EH (cell line): ENCODE data around the gene ACTBL2.
"Not testable (repeated sequence)": the region's sequence is repeated elsewhere in the genome, so short reads cannot be mapped to it uniquely, and the experiment has no call there.

Experiments used
- DNase-seq: peaks from one replicate; pipeline ENCODE4 v3.0.0-alpha.2; 2015; ENCODE audit warnings: low read depth

Gene ACTBL2

DNA sequence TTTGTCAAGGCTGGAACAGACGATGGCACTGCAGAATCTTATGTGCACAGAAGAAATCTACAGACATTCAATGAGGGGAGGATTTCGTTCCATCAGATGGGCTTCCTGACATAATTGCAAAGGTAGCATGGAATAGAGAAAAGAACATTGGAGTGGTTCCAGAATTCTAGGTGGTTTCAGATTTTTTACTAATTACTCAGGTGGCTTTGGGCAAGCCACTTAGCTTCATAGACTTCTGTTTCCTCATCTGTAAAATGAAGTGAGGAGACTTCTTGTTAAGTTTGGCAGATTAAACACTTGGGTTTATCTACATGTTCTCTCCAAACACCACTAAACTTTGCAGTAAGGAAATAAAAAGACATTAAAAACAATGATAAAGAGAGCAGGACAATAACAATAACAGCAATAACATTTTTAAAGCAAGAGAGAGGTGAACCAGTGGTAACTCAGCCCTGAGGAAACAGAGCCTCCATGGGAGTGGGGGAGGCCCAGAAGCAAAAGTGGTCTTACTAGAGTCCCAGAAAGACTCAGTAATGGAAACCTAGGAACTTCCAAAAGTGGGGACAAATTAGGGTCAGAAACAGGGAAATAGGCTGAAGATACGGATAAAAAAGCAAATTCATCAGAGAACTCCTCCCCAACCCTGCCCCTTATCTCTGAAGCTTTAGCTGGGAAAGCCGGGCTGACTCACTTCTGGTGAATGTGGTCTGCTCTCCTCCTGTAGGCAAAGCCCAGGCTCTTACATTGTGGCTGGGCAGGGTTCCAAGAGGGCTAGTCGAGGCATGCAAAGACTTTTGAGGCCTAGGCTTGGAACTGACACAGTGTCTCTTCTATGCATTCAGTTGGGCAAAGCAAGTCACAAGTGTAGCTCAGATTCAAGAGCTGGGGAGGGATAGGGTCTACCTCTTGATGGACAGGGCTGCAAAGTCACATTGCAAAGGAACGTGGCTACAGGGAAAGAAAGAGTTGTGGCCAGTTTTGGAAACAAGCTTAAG lies 11.8 kb upstream of the ACTBL2 start:
- DNase-seq = peak; percentile 99

GRCh38 chr5:57493034-57493433 lies 10.4 kb upstream of the ACTBL2 start:
- DNase-seq = no peak

DNA sequence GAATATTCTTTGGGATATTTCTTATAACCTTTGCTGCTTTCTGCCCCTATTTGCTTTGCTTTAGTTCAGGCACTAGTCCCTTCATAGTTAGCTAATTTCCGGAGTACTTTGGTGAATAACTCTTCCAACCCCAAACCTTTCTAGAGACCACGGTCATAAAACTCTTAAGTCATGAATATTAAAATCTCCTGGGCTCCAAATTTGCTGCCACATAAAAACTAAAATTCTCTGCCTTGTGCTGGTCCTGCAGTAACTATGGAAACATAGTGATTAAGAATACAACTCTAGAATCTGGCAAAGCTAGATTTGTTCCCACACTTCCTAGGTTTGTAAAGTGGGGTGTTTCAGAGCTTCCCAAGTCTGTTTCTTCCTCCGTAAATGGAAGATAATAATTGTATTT lies 10.0 kb upstream of the ACTBL2 start:
- DNase-seq = no peak

DNA sequence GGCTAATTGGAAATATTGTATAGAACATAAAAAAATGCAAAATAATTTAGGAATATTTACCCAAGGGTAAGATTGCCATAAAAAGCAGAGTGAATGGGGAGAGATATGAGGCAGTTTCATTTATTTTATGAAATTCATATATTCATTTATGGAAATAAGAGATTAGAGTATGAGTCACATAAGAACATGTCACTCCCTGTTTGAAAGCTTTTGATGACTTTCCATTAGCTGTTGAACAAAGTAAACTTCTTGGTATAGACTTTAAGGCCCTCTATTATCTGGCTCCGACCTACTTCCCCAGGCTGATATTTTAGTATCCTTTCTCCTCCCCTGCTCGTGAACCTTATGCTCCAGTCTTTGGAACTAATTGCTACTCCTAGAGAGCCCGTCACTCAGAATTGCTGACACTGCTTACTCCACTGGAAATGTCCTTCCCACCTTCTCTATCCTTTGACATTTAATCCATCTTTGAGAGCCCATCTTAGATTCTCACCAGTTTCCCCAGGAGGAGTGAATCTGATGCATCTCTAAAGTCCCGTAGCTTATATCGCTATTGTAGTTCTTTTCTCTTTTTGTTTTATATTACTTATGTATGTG lies 8.9 kb upstream of the ACTBL2 start:
- no peak for DNase-seq

- peak; percentile 83 for DNase-seq
Measured at GRCh38 chr5:57488215-57488955, 5.8 kb upstream of the ACTBL2 start.

- DNase-seq = no peak
Measured at GRCh38 chr5:57486027-57486602, 3.5 kb upstream of the ACTBL2 start.

DNA sequence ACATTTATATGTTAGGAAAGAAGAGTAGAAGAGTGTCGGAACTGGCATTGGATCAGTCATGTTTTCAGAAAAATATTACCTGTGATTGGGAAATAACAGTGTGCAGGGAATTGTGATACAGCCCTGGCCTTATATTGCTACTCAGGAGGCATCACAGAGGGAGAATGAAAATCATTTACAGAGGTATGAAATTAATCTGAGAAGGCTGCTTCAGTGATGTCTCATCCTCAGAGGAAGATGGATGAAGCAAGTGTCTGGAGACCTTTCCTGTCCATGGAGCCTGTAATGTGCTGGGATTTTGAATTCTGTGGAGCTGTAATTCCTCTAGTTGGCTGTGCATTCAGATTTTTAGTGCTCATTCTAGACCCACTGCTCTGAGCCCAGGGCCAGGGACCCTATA lies 3.8 kb downstream of the ACTBL2 start:
- DNase-seq = no peak

DNA sequence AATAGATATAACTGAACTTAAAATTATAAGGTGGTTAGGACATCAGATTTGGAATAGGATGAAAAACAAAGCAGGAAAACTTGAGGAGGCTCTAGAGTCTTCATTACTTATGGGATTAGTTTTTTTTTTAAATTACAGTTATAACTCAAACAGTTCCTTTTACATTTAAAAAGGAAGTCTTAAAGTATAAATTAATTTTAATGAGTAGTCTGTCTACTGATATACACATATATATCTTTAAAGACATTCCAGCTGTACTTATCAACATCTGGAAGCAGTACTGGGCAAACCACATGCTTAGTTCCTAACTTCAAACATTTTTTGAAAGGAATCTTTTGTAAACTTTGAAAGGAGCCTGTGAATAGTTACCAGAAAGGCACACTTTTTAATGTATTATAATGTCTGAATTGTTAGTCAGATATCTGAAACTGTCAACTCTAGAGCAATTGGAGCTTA lies 6.0 kb downstream of the ACTBL2 start:
- DNase-seq = no peak

- no peak for DNase-seq
Measured at GRCh38 chr5:57470339-57470738, 12.3 kb downstream of the ACTBL2 start.

DNA sequence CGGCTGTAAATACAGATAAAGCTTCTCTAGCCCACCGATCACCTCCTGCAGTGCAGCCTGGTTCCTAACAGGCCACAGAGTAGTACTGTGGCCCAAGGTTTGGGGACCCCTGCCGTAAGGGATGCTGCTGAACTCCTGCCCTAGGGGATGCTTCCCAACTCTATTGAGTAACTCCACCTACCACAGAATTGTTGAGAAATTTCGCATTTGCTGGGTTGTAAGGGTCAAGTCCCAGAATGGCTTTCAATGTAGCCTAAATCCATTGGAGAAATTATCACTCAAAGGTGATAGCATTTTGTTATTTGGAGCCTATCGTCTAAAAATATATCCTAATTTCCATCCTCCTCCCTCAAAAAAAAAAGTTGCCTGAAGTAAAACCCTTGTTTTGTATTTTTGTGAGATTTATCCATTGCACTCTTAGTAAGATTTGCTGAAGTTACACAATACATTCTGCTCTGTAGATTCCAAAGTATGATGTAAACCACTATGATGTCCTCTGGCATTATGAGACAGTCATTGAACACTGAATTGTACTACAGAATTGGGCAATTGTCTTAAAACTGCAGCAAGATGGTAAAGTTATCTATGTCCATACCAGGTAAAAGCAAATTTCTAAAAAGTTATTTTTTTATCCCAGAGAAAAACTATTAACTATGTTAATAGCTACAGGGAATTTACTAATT lies 14.0 kb downstream of the ACTBL2 start:
- peak; percentile 58 for DNase-seq

- no peak for DNase-seq
Measured at GRCh38 chr5:57466544-57466943, 16.1 kb downstream of the ACTBL2 start.

DNA sequence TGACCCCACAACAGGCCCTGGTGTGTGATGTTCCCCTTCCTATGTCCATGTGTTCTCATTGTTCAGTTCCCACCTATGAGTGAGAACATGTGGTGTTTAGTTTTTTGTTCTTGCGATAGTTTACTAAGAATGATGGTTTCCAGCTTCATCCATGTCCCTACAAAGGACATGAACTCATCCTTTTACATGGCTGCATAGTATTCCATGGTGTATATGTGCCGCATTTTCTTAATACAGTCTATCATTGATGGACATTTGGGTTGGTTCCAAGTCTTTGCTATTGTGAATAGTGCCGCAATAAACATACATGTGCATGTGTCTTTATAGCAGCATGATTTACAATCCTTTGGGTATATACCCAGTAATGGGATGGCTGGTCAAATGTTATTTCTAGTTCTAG lies 22.6 kb downstream of the ACTBL2 start:
- not testable (repeated sequence) for DNase-seq

DNA sequence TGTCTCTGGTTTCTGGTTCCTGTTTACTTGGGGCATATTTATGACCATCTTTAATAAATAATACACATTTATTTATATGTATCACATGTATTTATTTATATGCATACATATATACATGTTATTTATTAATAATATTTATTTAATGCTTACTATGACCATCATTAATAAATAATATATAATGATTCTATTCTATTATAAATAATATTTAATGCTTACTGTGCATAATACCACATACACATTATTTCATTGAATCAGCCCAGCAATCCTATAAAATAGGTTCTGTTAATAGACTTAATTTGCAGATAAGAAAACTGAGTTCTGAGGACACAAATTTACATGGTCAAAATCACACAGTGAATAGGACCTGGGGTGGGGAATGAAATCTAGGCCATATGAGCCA lies 24.2 kb downstream of the ACTBL2 start:
- no peak for DNase-seq

GRCh38 chr5:57456531-57457135 lies 26.0 kb downstream of the ACTBL2 start:
- DNase-seq = no peak

GRCh38 chr5:57455511-57456455 lies 26.8 kb downstream of the ACTBL2 start:
- DNase-seq = no peak

DNA sequence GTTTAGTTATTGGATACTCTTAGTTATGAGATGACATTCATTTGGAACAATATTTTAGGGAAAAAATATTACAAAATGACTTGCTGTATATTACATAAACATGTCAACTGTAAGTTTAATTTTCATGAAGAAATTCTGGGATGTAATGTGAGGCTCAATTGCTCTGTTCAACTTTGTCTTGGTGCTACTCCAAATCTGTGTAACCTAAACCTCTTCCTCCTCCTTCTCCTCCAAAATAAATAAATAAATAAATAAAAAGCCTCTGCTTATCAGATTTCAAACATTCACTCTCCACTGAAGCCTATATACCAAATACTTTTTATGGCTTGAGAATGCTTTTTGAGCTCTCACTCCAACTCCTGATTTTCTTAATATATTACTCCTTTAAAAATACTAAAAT lies 27.7 kb downstream of the ACTBL2 start:
- no peak for DNase-seq

- DNase-seq = no peak
Measured at GRCh38 chr5:57453728-57454127, 28.9 kb downstream of the ACTBL2 start.

DNA sequence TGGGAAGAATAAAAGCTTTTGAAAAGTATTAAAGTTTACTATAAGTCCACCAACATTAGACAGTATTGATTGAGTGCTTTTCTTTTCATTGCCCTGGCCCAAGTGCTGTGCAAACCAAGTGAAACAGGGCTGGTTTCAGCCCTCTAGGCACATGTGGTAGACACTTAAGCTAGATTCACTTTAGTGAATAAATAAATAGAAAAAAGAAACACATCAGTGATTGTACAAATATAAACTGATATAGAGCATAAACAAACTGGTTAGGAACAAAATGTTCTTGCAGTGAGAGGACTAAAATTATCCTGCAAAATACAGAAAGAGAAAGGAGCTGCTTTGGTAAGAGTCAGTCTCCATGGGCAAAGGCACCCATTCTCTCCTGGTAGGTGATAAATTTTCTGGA lies 29.7 kb downstream of the ACTBL2 start:
- DNase-seq = no peak

GRCh38 chr5:57450991-57451876 lies 31.4 kb downstream of the ACTBL2 start:
- DNase-seq = peak; percentile 73
